OCI-LY7 (cell line): ENCODE data around the gene SLIT3. TPM values are rescaled to one million over a fixed set of nuclear protein-coding genes. Genes with fewer than 3 reads are reported as not detected.

Experiments used
- BruUV-seq: library from RNA; stranded (reverse); fragments of 400-500 nt; replicated peaks from 2 replicates; lab custom pipeline; 2021; lab: Mats Ljungman, UMichigan
- CTCF ChIA-PET: fragments of 300-600 bp; sonication (Branson Sonifier 250); formaldehyde crosslinking; loops from one replicate; lab custom pipeline; 2022; ENCODE audit warnings: antibody characterized with exemption; ENCODE audit not compliant: unreplicated experiment; lab: Charles Lee
- POLR2A ChIA-PET: fragments of 300-600 bp; sonication (Branson Sonifier 250); formaldehyde crosslinking; loops from one replicate; lab custom pipeline; 2022; ENCODE audit warnings: antibody characterized with exemption; lab: Charles Lee
- DNase-seq: peaks from one replicate; pipeline ENCODE4 v3.0.0-alpha.2; 2015; ENCODE audit warnings: low spot score
- H2AFZ ChIP-seq: fragments of 200-600 bp; sonication (generic), shearing (Covaris generic); 2 replicates; pipeline ENCODE4 v1.6.1; 2014; ENCODE audit warnings: mild to moderate bottlenecking, antibody characterized with exemption, low read length, moderate library complexity
- H3K27ac ChIP-seq: fragments of 200-600 bp; sonication (generic); 2 replicates; pipeline ENCODE4 v1.5.1; 2014; ENCODE audit warnings: mixed run types, low read depth, mild to moderate bottlenecking, moderate library complexity, low read length, inconsistent platforms; ENCODE audit not compliant: poor library complexity, severe bottlenecking
- H3K36me3 ChIP-seq: fragments of 200-600 bp; sonication (generic); 2 replicates; pipeline ENCODE4 v1.6.1; 2014; ENCODE audit warnings: mild to moderate bottlenecking, antibody characterized with exemption, low read length, moderate library complexity, mixed read lengths; ENCODE audit not compliant: insufficient read depth
- H3K4me1 ChIP-seq: fragments of 200-600 bp; sonication (generic); 2 replicates; pipeline ENCODE4 v1.5.1; 2014; ENCODE audit warnings: mild to moderate bottlenecking, low read length; ENCODE audit not compliant: insufficient read depth, poor library complexity, severe bottlenecking
- H3K4me2 ChIP-seq: fragments of 200-600 bp; sonication (generic); 2 replicates; pipeline ENCODE4 v1.6.1; 2014; ENCODE audit warnings: mild to moderate bottlenecking, low read length
- H3K4me3 ChIP-seq: fragments of 200-600 bp; sonication (generic); 2 replicates; pipeline ENCODE4 v1.5.1; 2014; ENCODE audit warnings: mild to moderate bottlenecking, low read depth, low read length; ENCODE audit not compliant: poor library complexity, severe bottlenecking
- H3K79me2 ChIP-seq: fragments of 200-600 bp; sonication (generic); 2 replicates; pipeline ENCODE4 v1.6.1; 2016; ENCODE audit warnings: low read depth, mild to moderate bottlenecking, low read length, moderate library complexity, mixed read lengths; ENCODE audit not compliant: insufficient read depth
- H3K9me2 ChIP-seq: fragments of 200-600 bp; sonication (generic); 2 replicates; pipeline ENCODE4 v1.6.1; 2016; ENCODE audit warnings: mild to moderate bottlenecking, low read length, mixed read lengths; ENCODE audit not compliant: insufficient read depth
- H3K9me3 ChIP-seq: fragments of 200-600 bp; sonication (generic); 2 replicates; pipeline ENCODE4 v1.6.1; 2014; ENCODE audit warnings: mild to moderate bottlenecking, mixed run types, low read length, mixed read lengths
- H4K20me1 ChIP-seq: fragments of 200-600 bp; sonication (generic); 2 replicates; pipeline ENCODE4 v1.6.1; 2014; ENCODE audit warnings: mild to moderate bottlenecking, antibody characterized with exemption, low read length, moderate library complexity, mixed read lengths; ENCODE audit not compliant: insufficient read depth
- CTCF ChIP-seq: fragments of 200-600 bp; sonication (generic); conservative IDR thresholded peaks from 2 replicates; pipeline ENCODE4 v1.5.1; 2014; ENCODE audit warnings: mild to moderate bottlenecking, antibody characterized with exemption, low read length, moderate library complexity, mixed read lengths
- EZH2phosphoT487 ChIP-seq: fragments of 200-600 bp; sonication (generic); IDR thresholded peaks from 2 replicates; pipeline ENCODE4 v1.6.1; 2018; ENCODE audit warnings: low read depth, borderline replicate concordance, mild to moderate bottlenecking, mixed run types, antibody characterized with exemption, low read length, moderate library complexity, mixed read lengths
- intact Hi-C: fragments of 100-400 bp; cut with micrococcal nuclease; formaldehyde crosslinking; loops from one replicate; pipeline ENCODE4 v1.10.0; 2022; ENCODE audit not compliant: unreplicated experiment
- total RNA-seq, 2 experiments: library from RNA; depleted of rRNA in 1 of 2; stranded (reverse); fragments of >200 nt in 1 of 2; shearing (Covaris generic) in 1 of 2; gene quantifications; 2 replicates each; pipeline ENCODE4 v1.2.3, GENCODE V29; 2014 to 2022

The SLIT3 gene
- total RNA-seq, 2 experiments from 2014 or later, result not detected

GRCh38 chr5:168790671-168791250 is 510.2 kb downstream of the SLIT3 start:
- H4K20me1 ChIP-seq, result no peaks in the 10 kb centered on the region
- no TSS peak for BruUV-seq
- no peaks in the 10 kb centered on the region for H3K79me2 ChIP-seq
- H2AFZ ChIP-seq, result no peak overlapping the region
- H3K36me3 ChIP-seq, result no peaks in the 10 kb centered on the region
- intact Hi-C loops, result no loop called here
- no peak overlapping the region for H3K27ac ChIP-seq
- H3K9me3 ChIP-seq, result no peaks in the 10 kb centered on the region
- no peak for DNase-seq
- POLR2A ChIA-PET, result interaction anchor here (0.6 kb wide), 1 partner anchor 298 kb away, joined by 8 read pairs; no protein-coding TSS in a partner anchor
- no peak overlapping the region for H3K4me2 ChIP-seq
- CTCF ChIA-PET, result no interaction called here
- no peak overlapping the region for H3K4me3 ChIP-seq
- no peaks in the 10 kb centered on the region for H3K4me1 ChIP-seq
- no peak for TF ChIP-seq CTCF
- TF ChIP-seq EZH2phosphoT487, result no peak
- no peaks in the 10 kb centered on the region for H3K9me2 ChIP-seq

DNA sequence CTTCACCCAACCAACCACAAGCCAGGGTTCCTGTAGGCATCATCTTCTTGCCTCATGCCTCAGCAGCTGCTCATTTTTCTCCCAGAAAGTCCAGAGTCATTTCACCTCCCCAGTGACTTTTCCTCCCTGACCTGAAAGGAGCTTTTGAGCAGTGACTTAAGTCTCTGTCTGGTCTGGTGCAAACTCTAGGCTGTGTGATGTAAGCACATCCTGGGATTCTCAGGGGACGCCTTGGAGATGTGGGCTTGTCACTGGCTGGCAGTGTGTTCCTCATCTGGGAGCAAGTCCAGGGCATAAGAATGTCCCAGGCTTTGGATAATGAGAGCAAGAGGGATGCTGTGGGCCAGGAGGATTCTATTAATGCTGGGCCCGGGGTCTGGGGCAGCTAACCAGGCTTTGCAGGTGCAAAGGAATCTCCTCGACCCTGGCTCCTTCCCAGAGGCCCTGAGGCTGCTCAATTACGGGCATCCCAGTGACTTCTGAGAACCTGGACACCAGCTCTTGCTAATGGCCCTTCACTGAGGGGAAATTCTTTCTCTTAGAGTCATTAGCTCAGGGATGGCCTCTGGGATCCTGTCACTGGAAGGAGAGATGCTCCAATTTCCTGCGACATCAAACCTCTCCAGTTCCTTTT is 510.8 kb downstream of the SLIT3 start:
- no peak overlapping the region for H3K27ac ChIP-seq
- DNase-seq, result no peak
- no peaks in the 10 kb centered on the region for H3K4me1 ChIP-seq
- POLR2A ChIA-PET, result interaction anchor here (1.0 kb wide), 1 partner anchor 23 kb away, joined by 3 read pairs; no protein-coding TSS in a partner anchor
- BruUV-seq, result no TSS peak
- no peaks in the 10 kb centered on the region for H3K36me3 ChIP-seq
- no peaks in the 10 kb centered on the region for H4K20me1 ChIP-seq
- H3K9me2 ChIP-seq, result no peaks in the 10 kb centered on the region
- TF ChIP-seq CTCF (no peak), EZH2phosphoT487 (no peak)
- CTCF ChIA-PET, result no interaction called here
- no peaks in the 10 kb centered on the region for H3K9me3 ChIP-seq
- intact Hi-C loops, result no loop called here
- no peak overlapping the region for H3K4me2 ChIP-seq
- H2AFZ ChIP-seq, result no peak overlapping the region
- no peak overlapping the region for H3K4me3 ChIP-seq
- no peaks in the 10 kb centered on the region for H3K79me2 ChIP-seq

DNA sequence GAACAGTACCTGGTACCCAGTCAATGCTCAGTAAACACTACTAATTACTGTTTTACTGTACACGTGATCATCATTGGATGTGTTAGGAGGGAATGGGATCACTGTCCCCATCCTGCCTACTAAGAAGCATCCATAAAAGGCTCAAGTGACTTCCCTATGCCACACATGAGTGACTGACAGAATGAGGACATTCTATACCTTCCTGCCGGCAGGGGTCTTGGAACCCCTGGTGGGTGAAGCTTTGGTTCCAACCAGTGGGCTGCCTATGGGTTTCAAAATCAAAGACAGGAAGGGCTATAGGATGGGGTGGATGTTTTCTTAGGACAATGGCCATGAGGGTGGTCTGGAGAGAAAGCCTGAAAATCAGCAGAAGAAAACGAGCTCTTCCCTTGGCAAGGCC is 512.2 kb downstream of the SLIT3 start:
- Histone ChIP-seq H3K27ac (no peak overlapping the region), H3K79me2 (no peaks in the 10 kb centered on the region), H3K9me3 (no peaks in the 10 kb centered on the region), H3K36me3 (no peaks in the 10 kb centered on the region), H3K4me1 (no peaks in the 10 kb centered on the region), H3K4me2 (no peak overlapping the region), H3K4me3 (no peak overlapping the region), H2AFZ (no peak overlapping the region), H3K9me2 (no peaks in the 10 kb centered on the region), H4K20me1 (no peaks in the 10 kb centered on the region)
- no peak for TF ChIP-seq EZH2phosphoT487
- no peak for TF ChIP-seq CTCF
- intact Hi-C loops, result no loop called here
- ChIA-PET CTCF (no interaction called here), POLR2A (no interaction called here)
- no peak for DNase-seq
- BruUV-seq, result no TSS peak
